ENCODE measurements around the gene PIR.

- no peak for TF ChIP-seq CTCF (IDR thresholded peaks at IDR 0.05)
- no peak for TF ChIP-seq EZH2 (IDR thresholded peaks at IDR 0.05)
- no peak for TF ChIP-seq EZH2phosphoT487 (IDR thresholded peaks at IDR 0.05)
These were observed 3.7 kb upstream of the PIR start for GRCh38 chrX:15496824-15497223.
